Hepatic stellate cell (primary cell): Measurements from ENCODE around the gene RTL9.
A peak's percentile ranks its signal among the peaks of the same experiment; 100 is the strongest.
"Not testable (repeated sequence)": the region's sequence is repeated elsewhere in the genome, so short reads cannot be mapped to it uniquely, and the experiment has no call there.

Experiments
- DNase-seq: peaks from one replicate; pipeline ENCODE4 v3.0.0; 2011; ENCODE audit warnings: low spot score

Gene RTL9

DNA sequence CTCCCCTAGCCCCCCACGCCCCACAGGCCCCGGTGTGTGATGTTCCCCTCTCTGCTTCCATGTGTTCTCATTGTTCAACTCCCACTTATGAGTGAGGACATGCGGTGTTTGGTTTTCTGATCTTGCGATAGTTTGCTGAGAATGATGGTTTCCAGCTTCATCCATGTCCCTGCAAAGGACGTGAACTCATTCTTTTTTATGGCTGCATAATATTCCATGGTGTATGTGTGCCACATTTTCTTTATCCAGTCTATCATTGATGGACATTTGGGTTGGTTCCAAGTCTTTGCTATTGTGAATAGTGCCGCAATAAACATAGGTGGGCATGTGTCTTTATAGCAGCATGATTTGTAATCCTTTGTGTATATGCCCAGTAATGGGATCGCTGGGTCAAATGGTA, 47.6 kb downstream of the RTL9 start:
- not testable (repeated sequence) for DNase-seq

DNA sequence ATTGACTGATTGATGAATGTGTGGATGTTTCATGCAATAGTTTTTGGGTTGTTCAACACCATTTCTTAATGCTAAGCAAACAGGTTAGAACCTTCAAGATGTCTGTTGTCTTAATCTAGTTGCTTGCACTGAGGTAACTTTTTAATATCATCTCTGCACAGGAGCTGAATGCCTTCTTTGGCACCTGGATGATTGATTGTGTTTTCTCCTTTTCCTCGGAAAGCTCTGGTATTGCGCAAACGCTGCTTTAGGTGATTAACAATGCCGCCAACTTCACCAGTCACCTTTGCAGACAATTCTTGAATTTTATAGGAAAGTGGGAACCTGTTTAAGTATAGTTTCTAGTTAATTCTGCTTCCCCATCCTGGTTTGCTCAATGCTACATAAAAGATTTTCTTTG, 48.2 kb downstream of the RTL9 start:
- DNase-seq = no peak

DNA sequence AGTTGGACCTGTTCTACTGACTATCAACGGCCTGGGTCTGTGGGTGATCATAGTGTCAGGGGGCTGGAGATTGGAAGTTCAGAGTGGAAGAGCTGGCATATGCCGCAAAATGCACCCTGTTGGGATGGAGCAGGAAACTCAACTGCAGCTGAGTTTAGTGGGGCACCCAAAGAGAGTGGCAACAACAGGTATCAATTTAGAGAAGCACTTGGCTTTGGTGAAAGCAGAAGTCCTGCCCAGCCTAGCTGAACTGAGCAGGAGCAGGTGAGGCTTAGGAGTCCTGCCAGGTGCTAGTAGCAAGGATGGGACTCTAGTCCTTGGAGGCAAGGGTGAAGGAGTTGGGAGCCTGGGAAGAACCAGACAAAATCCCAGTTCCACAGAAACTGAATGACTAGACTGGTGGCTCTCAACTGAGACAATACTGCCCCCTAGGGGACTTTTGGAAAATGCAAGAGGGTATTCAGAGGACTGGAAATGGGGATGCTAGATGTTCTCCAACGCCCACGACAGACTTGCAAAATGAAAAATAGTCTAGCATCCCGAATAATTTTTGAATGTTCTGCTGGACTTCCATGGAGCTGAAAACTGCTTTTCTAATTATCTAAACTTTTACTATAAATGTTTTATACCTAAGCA, 49.4 kb downstream of the RTL9 start:
- DNase-seq = peak; percentile 46
